Erythroblast (primary cell): ENCODE results near the gene NMUR1.
"Not testable (repeated sequence)": the region's sequence is repeated elsewhere in the genome, so short reads cannot be mapped to it uniquely, and the experiment has no call there.

ENCODE experiments used
- DNase-seq, 2 experiments: peaks; one replicate each; lab custom pipeline; 2025; lab: John Stamatoyannopoulos, UW
- GATA1 ChIP-seq: IDR thresholded peaks from 2 replicates; pipeline ENCODE4 v1.6.1; 2011; ENCODE audit warnings: low read depth, mild to moderate bottlenecking, control low read depth, low read length, moderate library complexity
- POLR2A ChIP-seq: IDR thresholded peaks from 2 replicates; pipeline ENCODE4 v1.6.1; 2011; ENCODE audit warnings: mild to moderate bottlenecking, low read length

Gene NMUR1

DNA sequence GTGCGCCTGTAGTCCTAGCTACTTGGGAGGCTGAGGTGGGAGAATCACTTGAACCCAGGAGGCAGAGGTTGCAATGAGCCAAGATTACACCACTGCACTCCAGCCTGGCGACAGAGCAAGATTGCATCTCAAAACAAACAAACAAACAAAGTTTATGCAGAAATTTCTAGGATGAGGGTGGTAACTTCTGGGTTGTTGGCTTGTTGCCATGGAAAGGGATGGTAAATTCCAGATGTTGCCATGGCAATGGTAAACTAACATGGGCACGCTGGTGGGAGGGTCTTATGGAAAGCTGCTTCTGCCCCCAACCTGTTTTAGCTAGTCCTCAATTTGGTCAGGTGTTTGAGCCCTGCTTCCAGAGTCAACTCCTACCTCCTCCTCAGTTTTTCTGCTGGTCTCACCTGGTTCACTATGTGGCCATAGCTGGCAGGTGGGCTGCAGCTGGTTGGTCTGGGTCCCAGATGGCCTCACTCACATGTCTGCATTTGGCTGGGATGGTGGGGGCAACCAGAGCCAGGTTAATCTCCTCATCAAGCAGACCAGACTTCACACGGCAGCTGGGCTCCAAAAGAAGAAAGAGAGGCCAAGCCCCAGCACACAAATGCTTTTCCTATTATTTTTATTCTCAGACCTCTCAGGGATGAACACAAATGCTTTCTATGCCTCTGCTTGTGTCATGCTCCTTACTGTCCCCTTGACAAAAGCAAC lies 35.8 kb upstream of the NMUR1 start:
- TF ChIP-seq POLR2A: no peak
- no peak for TF ChIP-seq GATA1
- DNase-seq: no peak

DNA sequence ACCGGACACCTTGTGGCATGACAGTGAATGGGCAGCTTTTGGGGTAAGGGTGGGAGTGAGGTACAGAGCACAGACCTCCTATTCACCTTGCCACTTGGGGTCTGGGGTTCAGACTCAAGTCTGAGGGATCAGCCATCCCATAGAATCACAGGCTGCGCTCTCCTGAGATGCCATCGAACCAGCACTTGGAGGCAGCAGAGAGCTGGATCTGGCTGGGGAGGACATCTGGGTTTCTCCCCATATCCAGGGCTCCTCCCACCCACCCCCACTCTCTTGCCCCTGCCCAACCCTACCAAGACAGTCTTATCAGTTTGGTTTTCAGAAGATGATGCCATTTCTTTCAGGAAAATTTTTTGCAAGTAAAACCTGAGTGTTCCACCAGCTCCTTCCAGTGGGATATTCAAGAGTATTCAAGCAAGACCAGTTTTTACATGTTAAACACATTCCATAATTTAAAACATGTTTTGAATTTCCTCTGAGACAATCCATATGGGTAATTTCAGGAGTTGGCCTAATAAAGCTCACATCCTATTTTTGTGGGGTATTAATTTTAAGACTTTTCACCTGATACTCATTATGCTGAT lies 33.2 kb upstream of the NMUR1 start:
- no peak for TF ChIP-seq GATA1
- no peak for TF ChIP-seq POLR2A
- DNase-seq: peak; percentile 65

DNA sequence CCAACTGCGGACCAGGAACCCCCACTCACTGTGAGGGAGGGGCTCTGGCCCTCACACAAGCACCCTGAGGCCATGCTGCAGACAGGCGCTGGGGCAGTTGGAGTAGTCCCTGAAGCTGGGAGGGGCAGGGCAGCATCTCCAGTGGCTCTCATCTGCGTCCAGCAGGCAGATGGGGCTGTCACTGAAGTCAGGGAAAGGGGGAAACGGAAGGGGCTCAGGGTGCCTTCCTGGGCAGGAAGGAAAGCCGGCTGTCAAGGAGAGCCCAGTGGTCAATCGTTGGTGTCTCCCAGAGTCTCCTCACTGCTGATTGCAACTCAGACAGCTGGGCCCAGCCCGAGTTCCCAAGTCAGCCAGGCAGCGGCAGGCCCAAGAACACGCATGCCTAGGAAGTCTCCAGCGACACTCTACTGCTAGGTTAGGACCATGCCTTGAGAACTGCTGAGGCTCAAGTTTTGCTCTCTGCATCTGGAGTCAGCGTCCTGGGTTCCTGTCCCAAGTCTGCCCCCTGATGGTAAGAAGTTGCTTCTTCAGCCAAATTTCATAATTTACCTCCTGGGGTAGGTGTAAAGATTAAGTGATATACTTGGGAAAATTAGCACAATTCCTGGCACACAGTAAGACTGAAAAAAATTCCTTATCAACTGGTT lies 27.4 kb upstream of the NMUR1 start:
- DNase-seq: peak; percentile 75 to 82
- TF ChIP-seq POLR2A: no peak
- TF ChIP-seq GATA1: no peak

DNA sequence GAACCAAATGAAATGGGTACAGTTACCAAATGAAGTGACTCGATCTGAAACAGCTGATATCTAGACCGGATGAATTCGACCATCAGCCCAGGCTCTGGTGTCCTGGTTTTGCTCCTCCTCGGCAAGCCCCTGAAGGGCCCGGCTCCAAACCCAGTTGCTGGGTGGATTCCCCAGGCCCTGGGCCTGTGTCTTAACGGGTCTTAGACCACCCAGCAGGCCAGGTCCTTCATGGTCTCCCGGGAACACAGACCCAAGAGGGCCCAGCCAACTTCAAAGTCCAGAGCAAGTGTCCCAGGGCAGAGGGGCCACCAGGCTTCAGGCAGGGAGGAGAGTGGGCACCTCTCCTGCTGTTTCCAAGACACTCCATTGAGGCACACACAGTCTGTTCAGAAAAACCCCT lies 26.7 kb upstream of the NMUR1 start:
- no peak for DNase-seq
- TF ChIP-seq GATA1 (no peak), POLR2A (no peak)

DNA sequence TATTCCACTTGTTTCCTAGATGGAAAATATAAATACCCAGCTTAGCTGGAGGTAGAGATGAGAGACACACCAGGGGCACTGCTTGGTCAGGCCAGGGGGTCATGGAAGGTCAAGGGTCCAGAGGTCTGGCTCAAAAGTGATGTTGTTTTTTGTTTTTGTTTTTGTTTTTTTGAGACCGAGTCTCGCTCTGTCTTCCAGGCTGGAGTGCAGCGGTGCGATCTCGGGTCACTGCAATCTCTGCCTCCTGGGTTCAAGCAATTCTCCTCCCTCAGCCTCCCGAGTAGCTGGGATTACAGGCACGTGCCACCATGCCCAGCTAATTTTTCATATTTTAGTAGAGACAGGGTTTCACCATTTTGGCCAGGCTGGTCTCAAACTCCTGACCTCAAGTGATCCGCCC lies 26.3 kb upstream of the NMUR1 start:
- DNase-seq: not testable (repeated sequence)

DNA sequence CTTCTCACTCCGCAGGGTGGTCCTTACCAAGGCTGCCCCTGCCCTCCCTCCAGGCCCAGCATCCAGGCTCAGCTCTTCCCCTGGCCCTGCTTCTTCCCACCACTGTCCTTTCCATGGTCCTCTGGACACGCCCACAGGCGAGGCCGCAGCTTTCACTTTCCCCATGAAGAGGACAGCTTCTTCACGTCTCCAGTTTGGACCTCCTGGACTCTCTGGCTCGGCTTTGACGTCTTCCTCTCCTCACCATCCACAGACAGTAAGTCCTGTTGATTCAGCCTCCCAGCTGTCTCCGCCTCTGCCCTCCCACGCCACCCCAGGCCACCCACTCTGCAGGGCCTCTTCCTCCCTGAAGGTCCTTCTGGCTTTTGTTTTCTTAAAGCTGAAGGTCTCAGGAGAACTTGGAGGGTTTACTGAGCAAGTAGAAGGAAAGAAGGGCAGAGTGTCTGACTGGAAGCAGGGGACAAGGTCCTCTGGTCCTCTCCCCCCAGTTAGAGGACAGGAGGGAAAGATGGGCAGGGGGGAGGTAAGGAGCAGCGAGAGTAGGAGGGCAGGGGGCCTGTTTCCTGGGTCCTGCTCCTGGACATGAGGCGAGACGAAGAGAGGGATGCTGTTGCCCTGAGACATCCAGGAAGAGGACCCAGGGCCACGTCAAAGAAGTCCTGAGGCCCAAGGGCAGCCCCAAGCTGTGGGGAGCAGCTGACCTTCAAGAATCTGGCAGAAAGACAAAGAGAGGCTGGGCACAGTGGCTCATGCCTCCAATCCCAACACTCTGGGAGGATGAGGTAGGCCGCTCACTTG lies 24.7 kb upstream of the NMUR1 start:
- TF ChIP-seq GATA1 (no peak), POLR2A (no peak)
- DNase-seq: peak in 1 of 2 experiments; percentile 12

DNA sequence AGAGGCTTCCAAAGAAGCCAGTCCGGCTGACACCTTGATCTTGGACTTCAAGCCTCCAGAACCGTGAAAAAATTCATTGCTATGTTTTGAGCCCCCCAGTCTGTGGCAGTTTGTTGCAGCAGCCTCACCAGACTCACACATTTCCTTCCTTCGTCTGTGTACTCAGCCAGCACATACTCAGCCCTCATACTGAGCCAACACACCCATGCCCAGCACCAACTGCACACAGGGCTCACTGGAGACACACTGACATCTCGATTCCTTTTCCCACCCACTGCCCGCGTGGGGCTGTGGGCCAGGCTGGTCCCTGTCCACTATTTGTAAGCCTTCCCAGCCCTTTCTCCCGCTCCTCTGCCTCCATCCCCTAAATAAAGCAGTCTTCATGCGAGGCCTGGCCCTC lies 24.1 kb upstream of the NMUR1 start:
- no peak for DNase-seq
- no peak for TF ChIP-seq POLR2A
- no peak for TF ChIP-seq GATA1

DNA sequence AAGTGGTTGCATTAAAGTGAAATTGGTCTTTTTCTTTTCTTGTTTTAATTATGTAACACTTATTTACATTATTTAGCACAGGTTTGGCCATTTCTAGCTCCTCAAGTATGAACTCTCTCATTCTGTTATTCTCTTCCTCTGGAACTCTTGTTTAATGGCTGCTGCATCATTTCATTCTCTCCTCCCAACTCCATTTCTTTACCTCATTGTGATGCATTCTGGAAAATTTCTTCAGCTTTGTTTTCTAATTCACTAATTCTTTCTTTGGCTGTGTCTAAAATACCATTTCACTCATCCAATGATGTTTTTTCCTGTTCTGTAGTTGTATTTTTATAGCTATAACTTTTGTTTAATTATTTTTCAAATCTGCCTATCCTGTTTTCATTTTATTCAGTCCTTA lies 22.5 kb upstream of the NMUR1 start:
- no peak for DNase-seq
- no peak for TF ChIP-seq POLR2A
- TF ChIP-seq GATA1: no peak

DNA sequence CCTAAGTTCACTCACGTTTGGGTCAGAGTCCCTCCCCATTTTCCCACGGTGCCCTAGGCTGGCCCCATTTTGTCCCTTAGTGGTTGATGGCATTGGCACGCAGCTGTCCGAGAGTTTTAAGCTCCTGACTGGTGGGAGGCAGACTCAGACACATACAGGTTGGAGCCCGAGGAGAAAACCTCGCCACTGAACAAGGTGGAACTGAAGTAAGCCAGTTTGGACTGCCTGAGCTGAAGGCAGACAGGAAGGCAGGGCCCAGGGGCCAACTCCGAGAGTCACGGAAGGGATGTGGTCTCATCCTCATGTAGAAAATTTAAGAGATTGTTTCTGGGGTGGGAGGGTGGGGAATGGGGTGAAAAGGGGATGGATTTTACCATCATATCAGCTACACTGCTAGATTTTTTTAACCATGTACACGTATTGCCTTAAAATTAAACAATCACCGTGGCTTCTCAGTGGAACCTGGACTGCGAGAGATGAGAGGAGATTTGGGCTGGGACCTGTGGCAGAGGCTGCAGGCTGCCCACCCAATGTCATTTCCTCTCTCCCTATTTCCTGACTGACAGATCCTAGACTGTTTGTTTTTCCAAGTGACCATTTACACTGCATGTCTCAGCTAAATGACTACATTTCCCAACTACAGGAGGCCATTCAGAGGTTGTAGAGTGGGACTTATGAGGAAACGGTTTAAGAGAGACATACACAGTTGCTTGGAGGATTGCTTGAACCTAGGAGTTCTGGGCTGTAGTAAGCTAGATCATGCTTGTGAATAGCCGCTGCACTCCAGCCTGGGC lies 19.4 kb upstream of the NMUR1 start:
- no peak for TF ChIP-seq GATA1
- TF ChIP-seq POLR2A: no peak
- DNase-seq: no peak

DNA sequence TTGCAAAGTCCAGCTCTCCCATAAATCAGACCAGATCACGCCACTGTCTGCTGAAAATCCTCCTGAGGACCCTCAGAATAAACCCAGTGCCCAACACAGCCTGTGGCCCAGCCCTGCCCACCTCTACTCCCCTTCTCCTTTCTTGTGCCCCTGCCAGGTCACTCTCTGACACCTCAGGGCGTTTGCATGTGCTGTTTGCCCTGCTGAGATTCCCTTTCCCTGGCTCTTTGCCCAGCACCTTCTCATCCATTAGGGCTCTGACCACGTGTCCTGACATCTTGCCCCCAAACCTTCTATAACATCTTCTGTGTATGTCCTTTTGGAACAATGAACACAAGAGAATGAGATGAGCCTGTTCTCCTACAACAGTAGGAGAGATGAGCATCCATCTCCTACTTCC lies 18.5 kb upstream of the NMUR1 start:
- DNase-seq: no peak
- TF ChIP-seq GATA1 (no peak), POLR2A (no peak)

DNA sequence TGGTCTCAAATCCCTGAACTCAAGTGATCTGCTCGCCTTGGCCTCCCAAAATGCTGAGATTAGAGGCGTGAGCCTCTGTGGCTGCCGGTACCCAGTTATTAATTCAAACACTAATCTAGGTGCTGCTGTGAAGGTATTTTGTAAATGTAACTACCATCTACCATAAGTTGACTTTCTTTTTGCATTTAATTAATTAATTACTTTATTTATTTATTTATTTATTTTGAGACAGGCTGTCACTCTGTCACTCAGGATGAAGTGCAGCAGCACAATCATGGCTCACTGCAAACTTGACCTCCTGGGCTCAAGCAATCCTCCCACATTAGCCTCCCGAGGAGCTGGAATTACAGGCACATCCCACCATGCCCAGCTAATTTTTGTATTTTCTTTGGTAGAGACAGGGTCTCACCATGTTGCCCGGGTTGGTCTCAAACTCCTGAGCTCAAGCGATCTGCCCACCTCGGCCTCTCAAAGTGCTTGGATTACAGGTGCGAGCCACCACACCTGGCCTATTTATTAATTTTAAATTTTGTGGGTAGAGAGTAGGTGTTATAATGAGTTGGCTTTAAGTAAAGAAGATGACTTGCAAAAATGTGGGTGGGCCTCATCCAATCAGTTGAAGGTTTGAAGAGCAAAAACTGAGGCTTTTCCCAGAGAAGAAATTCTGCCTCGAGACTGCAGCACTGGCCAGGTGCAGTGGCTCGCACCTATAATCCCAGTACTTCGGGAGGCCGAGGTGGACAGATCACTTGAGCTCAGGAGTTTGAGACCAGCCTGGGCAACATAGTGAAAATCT lies 17.3 kb upstream of the NMUR1 start:
- TF ChIP-seq GATA1 (no peak), POLR2A (no peak)

DNA sequence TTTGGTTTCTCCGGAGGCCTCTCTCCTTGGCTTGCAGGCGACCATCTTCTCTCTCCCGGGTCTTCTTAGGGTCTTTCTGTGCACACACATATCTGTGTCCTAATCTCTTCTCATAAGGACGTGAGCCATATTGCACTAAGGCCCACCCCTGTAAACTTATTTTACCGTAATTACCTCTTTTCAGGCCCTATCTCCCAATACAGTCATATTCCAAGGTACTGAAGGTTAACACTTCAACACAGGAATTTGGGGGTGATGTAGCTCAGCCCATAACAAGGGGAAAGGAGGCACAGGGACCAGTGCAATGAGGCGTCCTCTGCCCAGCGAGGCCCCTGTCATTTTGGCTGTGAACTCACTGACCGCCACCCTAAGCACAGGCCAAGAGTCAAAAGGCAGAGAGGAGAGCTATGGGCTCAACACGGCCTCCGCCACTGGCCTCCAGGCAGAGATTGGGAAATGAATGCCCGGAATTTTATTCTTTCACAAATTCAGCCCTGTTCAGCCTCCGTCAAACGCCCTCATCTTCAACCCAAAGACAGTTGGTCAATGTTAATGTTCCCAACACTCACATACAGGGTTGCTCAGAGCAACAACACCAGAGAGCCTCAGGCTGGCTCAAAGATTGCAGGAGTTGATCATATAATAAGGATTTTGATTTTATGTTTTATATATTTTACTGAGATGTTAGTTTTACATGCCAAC lies 15.9 kb upstream of the NMUR1 start:
- no peak for DNase-seq
- TF ChIP-seq POLR2A (no peak), GATA1 (no peak)

More for the DNA sequence above, 17.3 kb upstream of the NMUR1 start:
- DNase-seq: no peak
